ENCODE data around the gene NPAS1. TPM values are rescaled to one million over a fixed set of nuclear protein-coding genes. Genes with fewer than 3 reads are reported as not detected.

NPAS1 gene, protein sequence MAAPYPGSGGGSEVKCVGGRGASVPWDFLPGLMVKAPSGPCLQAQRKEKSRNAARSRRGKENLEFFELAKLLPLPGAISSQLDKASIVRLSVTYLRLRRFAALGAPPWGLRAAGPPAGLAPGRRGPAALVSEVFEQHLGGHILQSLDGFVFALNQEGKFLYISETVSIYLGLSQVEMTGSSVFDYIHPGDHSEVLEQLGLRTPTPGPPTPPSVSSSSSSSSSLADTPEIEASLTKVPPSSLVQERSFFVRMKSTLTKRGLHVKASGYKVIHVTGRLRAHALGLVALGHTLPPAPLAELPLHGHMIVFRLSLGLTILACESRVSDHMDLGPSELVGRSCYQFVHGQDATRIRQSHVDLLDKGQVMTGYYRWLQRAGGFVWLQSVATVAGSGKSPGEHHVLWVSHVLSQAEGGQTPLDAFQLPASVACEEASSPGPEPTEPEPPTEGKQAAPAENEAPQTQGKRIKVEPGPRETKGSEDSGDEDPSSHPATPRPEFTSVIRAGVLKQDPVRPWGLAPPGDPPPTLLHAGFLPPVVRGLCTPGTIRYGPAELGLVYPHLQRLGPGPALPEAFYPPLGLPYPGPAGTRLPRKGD
- 0.29 TPM in 1 of 2 replicates, not detected in the other for total RNA-seq (2014; rRNA removed; shearing (Covaris generic))

DNA sequence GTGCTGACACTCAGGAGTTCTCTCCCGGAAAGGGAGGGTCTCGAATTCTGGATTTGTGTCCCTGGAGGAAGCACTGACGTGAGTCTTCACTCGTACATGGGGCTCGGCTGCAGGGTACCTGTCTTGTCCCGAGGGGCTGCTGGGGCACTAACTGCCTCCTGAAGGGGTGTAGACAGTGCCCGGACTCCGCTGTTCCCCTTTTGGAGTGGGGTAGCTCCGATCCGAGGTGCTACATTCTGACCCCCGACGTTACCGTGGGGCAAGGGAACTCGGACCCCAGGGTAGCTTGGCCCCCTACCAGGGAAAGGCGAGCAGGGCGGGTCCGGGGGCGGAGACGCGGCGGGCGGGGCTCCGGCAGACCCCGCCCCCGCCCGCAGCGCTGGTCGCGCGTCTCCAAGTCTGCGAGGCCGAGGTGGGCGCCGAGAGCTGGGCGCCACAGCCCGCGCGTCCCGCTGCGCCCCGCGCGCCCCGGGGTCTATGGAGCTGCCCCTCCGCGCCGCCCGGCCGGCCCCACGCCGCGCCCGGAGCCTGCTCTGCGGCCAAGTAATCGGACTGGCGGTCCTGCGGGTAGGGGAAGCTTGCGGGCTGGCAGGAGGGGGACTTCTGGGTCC lies at the start of gene NPAS1:
NPAS1 (plus strand) TSS at position 407 of the 611 bp plus-strand sequence. CDS start 1,211 bp downstream, outside the sequence.
- no peak for DNase-seq (ENCODE audit: low spot score)

DNA sequence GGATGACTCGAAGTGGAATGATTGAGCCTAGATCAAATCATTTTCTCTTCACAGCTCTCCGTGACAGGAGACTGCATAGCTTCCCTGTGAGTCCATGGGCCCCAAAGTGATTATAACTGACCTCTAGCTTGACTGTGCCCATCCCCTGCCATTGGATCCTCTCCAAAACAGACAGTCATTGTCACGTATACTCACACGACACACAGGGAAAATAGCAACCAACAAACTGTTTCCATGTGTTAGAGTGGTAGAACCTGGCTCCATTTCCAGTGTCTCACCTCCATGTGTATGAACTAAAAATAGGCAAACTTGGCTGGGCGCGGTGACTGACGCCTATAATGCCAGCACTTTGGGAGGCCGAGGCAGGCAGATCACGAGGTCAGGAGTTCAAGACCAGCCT lies 48.8 kb upstream of the NPAS1 start:
- DNase-seq (ENCODE audit: low spot score): peak; percentile 75

DNA sequence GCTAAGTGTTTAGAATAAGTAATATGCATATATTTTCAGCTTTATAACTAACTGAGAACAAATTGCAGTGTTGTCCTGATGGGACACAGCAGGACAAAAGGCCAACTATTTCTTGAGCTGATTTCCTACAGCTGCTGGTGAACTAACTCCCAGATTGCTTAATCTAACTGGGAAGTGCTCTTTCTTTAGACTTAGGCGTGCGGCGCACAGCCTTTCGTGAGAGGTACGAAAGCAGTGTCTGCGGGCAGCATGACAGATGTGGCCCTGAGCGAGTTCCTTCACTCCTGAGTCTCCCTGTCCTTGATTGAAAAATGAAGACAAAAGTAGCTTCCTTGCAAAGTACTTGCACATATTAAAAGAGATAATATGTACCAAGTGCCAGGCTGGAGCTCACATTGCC lies 47.3 kb upstream of the NPAS1 start:
- no peak for DNase-seq (ENCODE audit: low spot score)

DNA sequence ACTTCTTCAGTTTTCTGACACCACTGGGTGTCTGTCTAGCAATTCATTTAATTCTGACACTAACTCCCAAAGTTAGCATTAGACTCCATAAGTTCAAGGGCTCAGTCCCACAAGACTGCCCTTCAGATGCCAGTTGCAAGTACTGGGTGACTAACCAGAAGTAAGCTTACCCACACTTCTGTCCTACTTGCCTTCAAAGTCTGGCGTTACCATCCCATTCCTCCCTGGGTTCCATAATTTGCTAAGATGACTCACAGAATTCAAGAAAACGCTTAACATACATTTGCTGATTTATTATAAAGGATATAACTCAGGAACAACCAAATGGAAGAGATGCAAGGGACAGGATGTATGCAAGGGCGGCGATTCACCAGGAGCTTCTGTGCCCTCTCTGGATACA lies 45.5 kb upstream of the NPAS1 start:
- no peak for DNase-seq (ENCODE audit: low spot score)

DNA sequence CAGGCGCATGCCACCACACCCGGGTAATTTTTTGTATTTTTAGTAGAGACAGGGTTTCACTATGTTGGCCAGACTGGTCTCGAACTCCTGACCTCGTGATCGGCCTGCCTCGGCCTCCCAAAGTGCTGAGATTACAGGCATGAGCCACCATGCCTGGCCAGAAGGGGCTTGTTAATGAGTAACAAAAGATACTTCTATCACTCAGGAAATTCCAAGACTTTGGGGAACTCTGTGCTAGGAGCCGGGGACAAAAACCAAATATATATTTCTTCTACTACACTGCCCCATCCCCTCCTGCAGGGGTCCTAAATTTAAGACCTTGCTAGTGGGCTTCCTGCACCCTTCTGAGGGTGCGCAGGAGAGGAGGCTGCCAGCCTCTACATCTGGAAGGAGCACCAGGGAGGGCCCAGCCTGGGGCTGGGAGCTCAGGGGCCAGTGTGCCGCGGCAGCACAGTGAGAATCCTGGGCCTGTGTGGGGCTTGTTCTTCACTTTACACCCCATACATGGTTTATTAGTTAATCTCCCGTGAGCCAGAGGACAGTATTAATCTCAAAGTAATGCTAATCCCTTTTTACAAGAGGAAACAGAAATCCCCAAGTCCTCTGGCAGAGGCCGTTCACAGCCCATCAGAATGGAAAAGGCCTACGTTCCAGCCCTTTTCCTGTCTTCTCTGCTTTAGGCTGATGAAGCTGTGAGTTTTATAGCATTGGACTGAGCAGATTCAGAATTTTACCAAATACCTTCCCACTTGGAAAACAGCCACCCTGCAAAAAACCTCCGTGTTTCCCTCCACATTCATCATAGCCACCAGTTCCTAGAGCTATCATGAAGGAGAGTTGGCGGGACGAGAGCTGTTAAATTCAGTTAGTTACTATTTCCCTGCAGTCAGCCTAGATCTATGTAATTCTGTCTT lies 44.4 kb upstream of the NPAS1 start:
- no peak for DNase-seq (ENCODE audit: low spot score)

DNA sequence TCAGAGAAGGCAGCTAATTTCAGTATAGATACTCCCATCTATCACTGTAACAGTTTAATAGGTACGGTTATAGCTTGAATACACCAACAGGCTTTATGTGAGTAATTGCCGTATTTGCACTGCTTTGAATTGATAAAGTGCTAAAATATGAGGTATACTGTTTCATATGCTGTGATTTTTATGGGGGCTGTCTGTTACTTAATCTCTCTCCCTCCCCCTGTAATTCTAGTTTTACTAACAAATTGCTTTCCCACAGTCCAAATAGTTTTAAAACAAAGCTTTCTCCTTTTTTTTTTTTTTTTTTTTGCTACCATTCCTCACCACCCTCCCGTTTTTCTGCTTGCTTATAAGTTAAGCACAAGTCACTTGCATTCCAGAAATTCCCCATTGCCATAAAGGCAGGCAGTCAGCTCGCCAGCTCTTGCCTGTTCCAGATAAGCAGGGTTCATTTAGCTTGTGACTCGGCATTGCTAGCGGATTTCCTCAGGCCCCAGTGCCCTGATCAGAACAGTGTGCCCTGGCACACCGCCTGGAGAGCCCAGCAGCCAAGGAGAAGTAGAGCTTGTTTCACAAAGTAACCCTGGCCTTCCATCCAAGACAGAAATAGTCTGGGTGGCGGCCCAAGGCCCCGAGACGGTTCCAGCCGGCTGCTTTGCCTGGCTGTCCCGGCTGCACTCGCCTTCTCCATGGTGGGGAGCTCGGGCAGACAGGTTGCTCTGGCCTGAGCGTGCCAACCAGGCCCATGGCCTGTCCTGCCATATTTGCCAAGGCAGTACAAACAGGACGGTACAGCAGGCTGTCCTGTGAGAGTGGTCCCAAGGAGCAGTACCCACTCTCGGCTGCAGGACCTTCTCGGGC lies 43.5 kb upstream of the NPAS1 start:
- DNase-seq (ENCODE audit: low spot score): peak; percentile 98

DNA sequence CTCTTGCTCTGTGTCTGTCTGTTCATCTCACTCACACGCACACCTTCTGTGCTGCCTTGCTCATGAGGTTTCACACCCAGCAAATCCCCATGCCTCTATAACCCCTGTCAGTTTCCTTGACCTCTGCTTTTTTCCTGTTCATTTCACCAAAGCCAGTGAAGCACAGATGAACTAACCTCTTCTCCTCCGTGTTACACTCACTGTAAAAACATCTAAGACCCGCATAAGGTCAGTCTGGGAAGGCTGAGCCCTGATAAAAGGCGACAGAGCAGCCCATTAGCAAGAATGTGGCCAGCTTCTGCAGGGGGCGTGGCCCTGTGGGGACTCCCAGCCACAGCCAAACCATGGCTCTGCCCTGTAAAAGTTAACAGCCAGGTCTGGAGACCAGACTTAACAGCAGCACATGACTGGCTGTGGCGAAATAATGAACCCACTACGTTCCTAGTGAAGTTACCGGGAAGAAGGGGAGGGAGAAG lies 42.8 kb upstream of the NPAS1 start:
- DNase-seq (ENCODE audit: low spot score): peak; percentile 86

DNA sequence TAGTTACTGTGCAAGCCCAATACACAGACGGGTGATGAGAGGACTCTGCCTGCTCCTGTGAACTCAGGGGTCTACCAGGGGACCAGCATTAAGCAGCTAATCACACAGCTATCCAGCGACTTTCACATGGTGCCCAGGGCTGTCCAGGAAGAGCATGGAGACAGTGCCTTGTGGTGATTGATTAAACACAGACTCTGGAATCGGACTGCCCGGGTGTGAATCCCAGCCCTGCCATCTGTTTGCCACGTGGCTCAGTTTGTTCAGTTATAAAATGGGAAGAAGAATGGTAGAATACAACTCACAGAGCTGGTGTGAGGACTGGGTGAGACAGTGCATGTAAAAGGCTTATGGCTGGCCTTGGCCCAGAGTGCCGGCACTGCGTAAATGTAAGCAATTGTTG lies 42.1 kb upstream of the NPAS1 start:
- DNase-seq (ENCODE audit: low spot score): no peak

DNA sequence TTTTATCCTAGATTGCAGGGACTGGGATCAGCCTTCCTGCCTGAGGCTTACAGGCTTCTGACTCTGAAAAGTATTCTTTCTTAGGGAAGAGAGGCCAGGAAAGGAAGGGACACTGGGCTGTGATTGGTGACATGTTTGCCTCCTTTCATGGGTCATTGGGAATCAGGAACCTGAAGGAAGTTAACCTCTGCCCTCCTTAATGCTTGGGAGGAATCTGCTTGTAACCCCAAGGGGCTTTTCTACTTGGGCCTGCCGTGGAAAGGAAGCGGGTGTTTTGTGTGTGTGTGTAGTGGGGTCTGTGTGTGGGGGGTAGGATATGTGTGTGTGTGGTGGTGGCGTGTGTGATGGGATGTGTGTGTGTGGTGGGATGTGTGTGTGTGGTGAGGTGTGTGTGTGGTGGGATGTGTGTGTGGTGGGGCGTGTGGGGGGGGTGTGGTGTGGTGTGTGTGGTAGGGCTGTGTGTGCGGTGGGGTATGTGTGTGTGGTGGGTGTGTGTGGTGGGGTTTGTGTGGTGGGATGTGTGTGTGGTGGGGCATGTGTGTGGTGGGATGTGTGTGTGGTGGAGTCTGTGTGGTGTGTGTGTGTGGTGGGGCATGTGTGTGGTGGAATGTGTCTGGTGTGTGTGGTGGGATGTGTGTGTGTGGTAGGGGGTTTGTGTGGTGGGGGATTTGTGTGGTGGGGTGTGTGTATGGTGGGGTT lies 41.3 kb upstream of the NPAS1 start:
- DNase-seq (ENCODE audit: low spot score): no peak

DNA sequence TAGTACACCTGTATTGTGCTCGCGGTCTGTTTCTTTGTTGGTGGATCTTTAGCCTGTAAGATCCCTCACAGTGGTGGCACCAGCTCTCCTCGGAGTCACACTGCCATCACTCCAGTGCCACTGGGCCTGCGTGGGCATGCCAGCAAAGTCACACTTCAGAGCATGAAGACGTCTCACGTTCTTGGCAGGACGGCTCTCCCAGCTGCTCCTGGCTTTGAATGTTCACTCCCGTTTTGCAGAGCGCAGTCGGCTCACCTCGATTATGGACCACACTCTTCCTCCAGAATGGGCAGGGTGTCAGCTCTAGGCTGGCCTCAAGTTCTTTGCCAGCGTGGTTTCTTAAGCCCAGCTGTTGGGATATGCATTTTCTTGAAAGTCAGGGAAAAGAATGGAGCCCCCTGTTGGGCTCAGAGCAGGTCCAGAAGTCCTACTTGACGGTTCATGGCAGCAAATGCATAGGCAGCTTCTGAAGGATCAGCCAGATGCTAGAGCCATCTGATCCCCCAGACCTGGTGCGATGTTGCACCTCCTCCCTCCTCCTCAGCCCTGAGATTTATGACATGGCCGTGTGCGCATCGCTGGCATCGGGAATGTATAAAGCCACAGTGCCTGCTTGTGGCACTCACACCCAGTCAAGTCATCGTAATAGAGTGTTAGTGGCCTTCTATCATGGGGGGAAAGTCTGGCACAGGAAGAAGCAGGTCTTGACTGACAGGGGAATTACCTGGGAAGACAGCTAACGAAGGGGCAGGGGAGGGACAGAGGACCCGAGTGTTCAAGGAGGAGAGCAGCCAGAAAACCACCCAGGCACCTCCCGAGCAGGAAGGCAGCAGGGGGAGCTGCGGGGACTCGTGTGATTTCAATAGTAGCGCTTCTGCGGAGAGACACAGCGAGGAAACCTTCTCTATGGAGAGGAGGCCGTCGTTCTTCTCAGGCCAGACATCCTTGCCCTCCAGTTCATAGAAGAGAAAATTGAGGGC lies 40.2 kb upstream of the NPAS1 start:
- no peak for DNase-seq (ENCODE audit: low spot score)

DNA sequence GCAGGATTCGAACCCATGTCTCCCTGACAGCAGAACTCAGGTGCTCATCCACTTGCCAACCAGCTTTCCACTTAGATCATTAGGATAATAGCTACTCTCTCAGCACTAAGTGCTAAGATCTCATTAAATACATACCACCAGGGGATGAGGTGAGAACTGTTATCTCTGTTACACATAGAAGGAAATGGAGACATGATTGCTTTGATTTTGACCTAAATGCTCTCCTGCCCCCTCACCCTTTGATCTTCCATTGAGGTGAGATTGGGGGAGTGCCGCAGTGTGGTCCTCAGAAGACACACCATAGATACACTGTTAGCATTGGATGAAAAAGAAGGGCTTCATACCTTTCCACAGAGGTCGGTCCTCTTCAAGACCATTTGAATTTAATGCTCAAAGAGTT lies 38.9 kb upstream of the NPAS1 start:
- no peak for DNase-seq (ENCODE audit: low spot score)

DNA sequence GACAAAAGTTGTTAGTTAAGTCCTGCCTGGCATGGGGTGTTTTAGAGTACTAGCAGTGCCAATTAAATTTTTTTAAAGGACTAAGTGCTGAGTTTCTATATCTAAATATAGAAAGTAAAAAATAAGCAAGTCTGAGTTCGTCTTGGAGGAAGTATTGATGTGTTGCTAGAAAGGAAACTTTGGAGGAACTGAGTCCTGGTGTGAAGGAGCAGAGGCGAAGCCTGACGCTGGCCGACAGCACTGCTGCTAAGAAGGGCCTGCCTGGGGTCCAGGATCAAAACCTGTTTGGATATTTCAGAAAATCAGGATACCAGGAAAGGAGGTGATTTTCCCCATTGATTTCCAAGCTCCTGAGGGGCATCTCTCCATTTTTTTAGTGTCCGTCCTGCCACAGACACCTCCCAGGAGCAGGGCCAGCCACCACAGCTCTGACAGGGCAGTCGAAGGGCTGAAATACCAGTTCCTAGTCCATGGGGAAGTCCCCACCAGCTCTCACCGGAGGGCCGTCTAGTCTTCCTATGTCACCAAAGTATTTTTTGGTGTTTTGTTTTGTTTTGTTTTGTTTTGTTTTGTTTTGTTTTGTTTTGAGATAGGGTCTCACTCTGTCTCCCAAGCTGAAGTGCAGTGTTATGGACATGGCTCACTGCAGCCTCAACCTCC lies 38.2 kb upstream of the NPAS1 start:
- DNase-seq (ENCODE audit: low spot score): no peak

DNA sequence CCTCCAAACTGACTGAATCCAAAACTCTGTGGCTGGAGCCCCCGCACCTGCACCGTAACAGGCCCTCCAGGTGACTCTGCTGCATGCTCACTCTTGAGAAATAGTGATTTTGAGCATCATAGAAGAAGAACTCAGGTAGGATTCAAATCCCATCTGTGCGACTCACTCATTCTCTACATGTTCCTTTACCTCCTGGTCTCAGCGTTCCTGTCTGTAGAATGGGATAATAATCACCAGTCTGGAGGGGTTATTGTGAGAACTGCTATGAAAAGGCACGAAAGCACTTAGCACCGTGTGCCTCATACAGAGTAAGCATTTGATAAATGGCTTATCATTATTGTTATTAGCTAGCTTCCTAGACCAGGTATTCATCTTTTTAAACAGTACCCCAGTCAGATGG lies 36.5 kb upstream of the NPAS1 start:
- no peak for DNase-seq (ENCODE audit: low spot score)

DNA sequence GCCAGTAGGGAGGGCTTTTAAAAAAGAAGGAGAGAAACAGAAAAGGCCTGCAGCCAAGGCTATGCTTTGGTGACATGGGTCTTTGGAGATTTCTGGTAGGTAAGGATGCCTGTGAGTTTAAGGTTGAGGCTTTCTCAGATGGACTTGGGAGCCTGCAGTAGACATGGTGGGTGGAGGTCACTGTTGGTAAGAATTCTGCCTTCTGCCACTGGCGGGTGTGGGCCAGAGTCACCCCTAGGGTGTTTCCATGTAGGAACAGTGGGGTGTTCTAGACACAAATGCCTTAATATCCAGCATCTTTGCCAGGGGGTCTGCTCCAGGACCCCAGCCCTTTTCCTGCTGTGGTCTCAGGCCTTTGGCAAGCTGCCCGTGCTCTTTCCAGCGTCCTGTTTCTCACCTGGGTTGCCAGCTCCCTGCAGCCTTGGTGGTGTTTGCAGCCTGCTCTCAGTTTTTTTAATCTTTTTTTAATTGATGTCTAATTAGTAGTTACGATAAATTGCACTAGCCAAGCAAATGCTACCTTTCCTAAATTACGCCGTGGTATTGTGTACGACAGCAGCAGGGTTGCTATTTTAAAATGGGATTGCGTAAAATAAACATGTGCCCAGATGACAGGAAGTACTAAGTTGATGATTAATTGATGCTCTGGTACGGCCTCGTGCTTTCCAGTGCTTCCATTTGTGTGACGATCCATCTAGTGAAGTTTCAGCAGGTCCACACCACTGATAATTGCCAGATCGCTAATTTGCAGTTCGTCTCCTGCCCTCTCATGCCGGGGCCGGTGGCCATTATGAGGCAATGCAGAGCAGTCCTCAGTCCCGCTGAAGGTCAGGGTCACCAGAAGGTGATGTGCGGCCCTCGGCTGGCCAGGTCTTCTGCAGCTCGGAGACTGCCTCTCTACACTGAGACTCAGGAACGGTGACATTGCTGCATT lies 35.3 kb upstream of the NPAS1 start:
- peak; percentile 76 for DNase-seq (ENCODE audit: low spot score)

DNA sequence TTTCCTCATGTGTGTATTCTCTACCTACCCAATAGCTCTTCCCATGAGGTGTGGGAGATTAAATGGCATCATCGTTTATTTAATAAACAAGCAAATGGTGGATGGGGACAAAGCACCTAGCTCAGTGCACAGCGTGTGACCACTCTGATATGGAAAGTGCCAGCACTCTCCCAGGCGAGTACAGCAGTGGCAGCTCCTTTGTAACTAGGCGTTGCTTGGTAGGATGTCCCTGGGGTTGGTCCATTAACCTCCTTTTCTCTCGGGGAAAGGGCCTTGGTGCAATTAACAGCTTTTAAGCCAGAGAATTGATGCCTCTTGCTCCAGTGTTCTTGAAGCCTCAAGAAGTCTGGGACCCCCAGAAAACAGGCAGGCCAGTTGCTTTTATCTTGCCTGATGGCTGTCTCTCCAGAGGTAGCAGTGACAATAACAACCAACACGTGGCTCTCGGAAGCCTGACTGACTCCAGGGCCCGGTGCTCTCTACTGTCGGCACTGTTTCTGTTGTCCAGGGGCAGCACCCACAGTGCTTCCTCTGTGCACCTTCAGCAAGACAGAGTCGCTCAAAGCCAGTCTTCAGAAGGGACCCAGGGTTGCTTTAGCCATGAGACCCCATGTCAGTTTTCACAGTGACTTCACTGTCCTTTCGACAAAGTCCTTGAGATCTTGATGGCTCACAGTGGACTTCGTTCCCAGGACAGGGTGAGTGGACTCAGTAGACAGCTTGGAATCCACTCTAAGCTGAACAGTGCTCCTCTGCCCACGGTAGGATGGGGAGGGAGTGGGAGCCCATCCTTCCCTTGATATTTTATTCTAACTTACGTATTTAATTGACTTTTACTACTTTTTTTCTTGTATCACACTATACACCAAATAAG lies 33.9 kb upstream of the NPAS1 start:
- DNase-seq (ENCODE audit: low spot score): no peak

DNA sequence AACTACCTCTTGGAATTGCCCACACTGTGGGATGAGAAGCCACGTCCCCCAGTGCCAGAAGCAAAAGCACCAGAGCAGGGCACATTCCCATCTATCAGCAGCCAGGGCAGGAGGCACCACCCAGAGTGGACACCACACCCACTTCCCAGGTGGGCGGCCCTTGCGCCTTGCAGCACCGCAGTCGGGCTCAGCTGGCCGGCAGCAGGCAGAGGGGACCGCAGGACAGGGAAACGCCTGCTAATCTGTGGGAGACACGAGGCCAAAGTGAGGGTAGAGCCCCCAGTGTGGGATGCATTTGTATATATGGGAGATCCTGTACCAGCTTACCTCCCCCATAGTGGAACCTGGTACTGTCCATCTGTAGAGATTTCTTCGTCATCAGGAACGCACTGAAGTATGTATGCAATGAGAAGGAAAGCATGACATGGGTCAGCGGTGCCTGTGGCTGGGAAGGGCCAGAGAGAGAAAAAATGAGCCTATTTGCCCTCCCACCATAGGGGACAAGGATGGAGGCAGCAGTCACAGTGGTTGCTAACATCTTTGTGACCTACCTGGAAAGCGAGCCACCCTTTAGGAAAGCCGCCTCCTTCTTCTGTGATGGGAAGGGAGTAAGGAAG lies 30.9 kb upstream of the NPAS1 start:
- no peak for DNase-seq (ENCODE audit: low spot score)

All from H4 (cell line).